Left lung (tissue), 10 donors: ENCODE measurements around the gene ZNF808. TPM values are rescaled to one million over a fixed set of nuclear protein-coding genes. Genes with fewer than 3 reads are reported as not detected.
A peak's percentile ranks its signal among the peaks of the same experiment; 100 is the strongest.
"Not testable (repeated sequence)": the region's sequence is repeated elsewhere in the genome, so short reads cannot be mapped to it uniquely, and the experiment has no call there.

Experiments used
- ATAC-seq: fragments of 200-7000 bp; cut with Tn5 transposase; one replicate; pipeline ENCODE4 v1.9.1; 2020; ENCODE audit warnings: moderate library complexity
- DNase-seq, 4 donors: peaks; one replicate each; pipeline ENCODE4 v3.0.0-alpha.2; 2013 to 2020
- H3K27ac ChIP-seq, 2 donors: fragments of 200-600 bp; sonication (generic) in 1 of 2; one replicate each; pipeline versions ENCODE4 v1.5.0 to v1.8.0; 2020 to 2021
- H3K27me3 ChIP-seq, 2 donors: fragments of 200-600 bp; sonication (generic) in 1 of 2; one replicate each; pipeline versions ENCODE4 v1.5.0 to v1.8.0; 2020 to 2021
- H3K36me3 ChIP-seq, 2 donors: fragments of 200-600 bp; sonication (generic) in 1 of 2; one replicate each; pipeline versions ENCODE4 v1.5.0 to v1.8.0; 2020 to 2021
- H3K4me1 ChIP-seq, 2 donors: fragments of 200-600 bp; one replicate each; pipeline ENCODE4 v1.8.0; 2021
- H3K4me3 ChIP-seq, 2 donors: fragments of 200-600 bp; sonication (generic) in 1 of 2; one replicate each; pipeline versions ENCODE4 v1.5.0 to v1.8.0; 2020 to 2021; ENCODE audit warnings: mild to moderate bottlenecking in 1 of 2
- H3K9me3 ChIP-seq, 2 donors: fragments of 200-600 bp; sonication (generic) in 1 of 2; one replicate each; pipeline versions ENCODE4 v1.5.0 to v1.8.0; 2020 to 2021
- CTCF ChIP-seq, 2 donors: fragments of 200-600 bp; sonication (generic) in 1 of 2; IDR thresholded peaks; one replicate each; pipeline versions ENCODE4 v1.5.0 to v1.8.0; 2021; ENCODE audit warnings: antibody characterized with exemption in 2 of 2
- intact Hi-C, 2 donors: fragments of 100-400 bp; cut with DNase I; formaldehyde crosslinking; loops; one replicate each; pipeline versions ENCODE4 v1.11.2 to v1.14.2; 2022
- polyA plus RNA-seq, 6 donors: library from polyadenylated mRNA; unstranded; fragments of 120-200 nt; gene quantifications; one replicate each; pipeline ENCODE4 v1.2.1, GENCODE V29; 2013; ENCODE audit not compliant: insufficient read length in 6 of 6
- total RNA-seq, 2 donors: library from RNA; stranded (reverse); fragmentation: NEBNext Ultra II Directional; extraction: Animal tissue kit (Norgen Biotek cat#: 25700); gene quantifications; one replicate each; pipeline ENCODE4 v1.2.1, GENCODE V29; 2021
- donor health status: DM: no; HTN: yes; CAD: no.
- donor health status: DM: no; HTN: no; CAD: no.

Gene ZNF808
- total and polyA plus RNA-seq, 8 donors, result 13.9 to 24.6 (median 19.0) TPM

- peaks cover 0 to 35% of the 10 kb centered on the region in 2 donors for H3K36me3 ChIP-seq
- H3K27me3 ChIP-seq, result no peaks in the 10 kb centered on the region
- no peak for DNase-seq
- no peak for TF ChIP-seq CTCF (IDR thresholded peaks at IDR 0.05)
- no peak for ATAC-seq
- H3K9me3 ChIP-seq, result peaks cover 0 to 75% of the 10 kb centered on the region in 2 donors
- H3K4me3 ChIP-seq, result no peak overlapping the region
- H3K4me1 ChIP-seq, result peaks cover 0 to 20% of the 10 kb centered on the region in 2 donors
- no peak overlapping the region for H3K27ac ChIP-seq
- intact Hi-C loops, result no loop called here
Measured at GRCh38 chr19:52566588-52566987, 39.1 kb downstream of the ZNF808 start.

- intact Hi-C loops, result no loop called here
- TF ChIP-seq CTCF (IDR thresholded peaks at IDR 0.05), result no peak
- H3K4me3 ChIP-seq, result no peak overlapping the region
- no peaks in the 10 kb centered on the region for H3K27me3 ChIP-seq
- H3K9me3 ChIP-seq, result peaks cover 0 to 64% of the 10 kb centered on the region in 2 donors
- ATAC-seq (no peak), DNase-seq (no peak)
- H3K4me1 ChIP-seq, result peaks cover 0 to 20% of the 10 kb centered on the region in 2 donors
- H3K36me3 ChIP-seq, result peaks cover 0 to 33% of the 10 kb centered on the region in 2 donors
- H3K27ac ChIP-seq, result no peak overlapping the region
Measured at GRCh38 chr19:52567921-52568320, 40.5 kb downstream of the ZNF808 start.

GRCh38 chr19:52569638-52569999 lies 42.2 kb downstream of the ZNF808 start:
- H3K4me1 ChIP-seq, result peaks cover 0 to 20% of the 10 kb centered on the region in 2 donors
- H3K27me3 ChIP-seq, intact Hi-C loops: not testable (repeated sequence)
- H3K4me3 ChIP-seq, result peak overlapping the region; percentile 57 to 72
- DNase-seq, result peak in 3 of 4 donors; percentile 48 to 81 (median 54)
- H3K36me3 ChIP-seq, result peaks cover 0 to 33% of the 10 kb centered on the region in 2 donors
- H3K27ac ChIP-seq, result peak overlapping the region; percentile 85 to 87
- peaks cover 0 to 49% of the 10 kb centered on the region in 2 donors for H3K9me3 ChIP-seq
- ATAC-seq, result peak; percentile 40

GRCh38 chr19:52570000-52570861 lies 42.8 kb downstream of the ZNF808 start, which contains the start of gene ZNF701:
Gene ZNF701 (plus strand): TSS chr19:52570287. CDS start chr19:52574148, 3,861 bp downstream.
- H3K27ac ChIP-seq, result peak within 1 kb of the TSS; percentile 85 to 87
- no peaks in the 10 kb centered on the region for H3K27me3 ChIP-seq
- peaks cover 0 to 34% of the 10 kb centered on the region in 2 donors for H3K36me3 ChIP-seq
- ATAC-seq (peak; percentile 100), DNase-seq (peak; percentile 93 to 99 (median 96))
- intact Hi-C loops, result no loop called here
- H3K4me3 ChIP-seq, result peak within 1 kb of the TSS; percentile 57 to 72
- peaks cover 0 to 20% of the 10 kb centered on the region in 2 donors for H3K4me1 ChIP-seq
- TF ChIP-seq CTCF (IDR thresholded peaks at IDR 0.05), result peak; percentile 16 to 63
- peaks cover 0 to 48% of the 10 kb centered on the region in 2 donors for H3K9me3 ChIP-seq

GRCh38 chr19:52584736-52585440 lies 57.4 kb downstream of the ZNF808 start:
- H3K27ac ChIP-seq, result peak overlapping the region in 1 of 2 donors; percentile 19
- H3K4me3 ChIP-seq, result peak overlapping the region in 1 of 2 donors; percentile 20
- H3K9me3 ChIP-seq, result peaks cover 0 to 84% of the 10 kb centered on the region in 2 donors
- TF ChIP-seq CTCF (IDR thresholded peaks at IDR 0.05), result no peak
- no peaks in the 10 kb centered on the region for H3K27me3 ChIP-seq
- intact Hi-C loops, result no loop called here
- peak; percentile 87 for ATAC-seq
- peak in 3 of 4 donors; percentile 28 to 57 (median 41) for DNase-seq
- H3K4me1 ChIP-seq, result no peaks in the 10 kb centered on the region
- peaks cover 0 to 79% of the 10 kb centered on the region in 2 donors for H3K36me3 ChIP-seq
